HG03342 (cell line): ENCODE data around the gene MT1M.
"Not testable (repeated sequence)": the region's sequence is repeated elsewhere in the genome, so short reads cannot be mapped to it uniquely, and the experiment has no call there.

Source experiments
- ATAC-seq: cut with Tn5 transposase; IDR thresholded peaks from one replicate; pipeline ENCODE4 v1.9.1; 2021; ENCODE audit warnings: mild to moderate bottlenecking, moderate library complexity; ENCODE audit not compliant: unreplicated experiment

Gene MT1M

GRCh38 chr16:56645838-56646237 is 13.4 kb downstream of the MT1M start:
- no peak for ATAC-seq

- no peak for ATAC-seq
Observed at GRCh38 chr16:56647641-56648431, 15.4 kb downstream of the MT1M start.

GRCh38 chr16:56649271-56649670 is 16.8 kb downstream of the MT1M start:
- ATAC-seq, result no peak

GRCh38 chr16:56649820-56650219 is 17.4 kb downstream of the MT1M start:
- no peak for ATAC-seq

- no peak for ATAC-seq
Observed at GRCh38 chr16:56651586-56651985, 19.1 kb downstream of the MT1M start, which contains the start of gene MT1B. MT1B (plus strand) TSS chr16:56651886; CDS start chr16:56651954, 68 bp downstream.

- ATAC-seq, result no peak
Observed at GRCh38 chr16:56652600-56652999, 20.1 kb downstream of the MT1M start.

- ATAC-seq, result no peak
Observed at GRCh38 chr16:56653218-56653617, 20.8 kb downstream of the MT1M start.

- peak; percentile 52 for ATAC-seq
Observed at GRCh38 chr16:56657555-56658326, 25.3 kb downstream of the MT1M start, which contains the start of gene MT1F. MT1F (plus strand) TSS chr16:56657959; CDS start chr16:56658059, 100 bp downstream.

- no peak for ATAC-seq
Observed at GRCh38 chr16:56658327-56658875, 25.9 kb downstream of the MT1M start.

- ATAC-seq, result no peak
Observed at GRCh38 chr16:56662357-56663354, 30.2 kb downstream of the MT1M start.

- ATAC-seq, result no peak
Observed at GRCh38 chr16:56664506-56664905, 32.0 kb downstream of the MT1M start.

- ATAC-seq, result not testable (repeated sequence)
Observed at GRCh38 chr16:56665286-56666261, 33.1 kb downstream of the MT1M start.

- no peak for ATAC-seq
Observed at GRCh38 chr16:56667581-56668571, 35.4 kb downstream of the MT1M start, which contains the start of gene MT1G. MT1G (minus strand) TSS chr16:56668065; CDS start chr16:56667993, 72 bp downstream.

- no peak for ATAC-seq
Observed at GRCh38 chr16:56669005-56669839, 36.8 kb downstream of the MT1M start, which contains the start of gene MT1H. MT1H (plus strand) TSS chr16:56669814; CDS start chr16:56669885, 71 bp downstream.

- ATAC-seq, result no peak
Observed at GRCh38 chr16:56669840-56670619, 37.6 kb downstream of the MT1M start.

- ATAC-seq, result no peak
Observed at GRCh38 chr16:56670620-56670934, 38.1 kb downstream of the MT1M start.
